K562 (cell line): ENCODE measurements around the gene ZNF418. TPM values are rescaled to one million over a fixed set of nuclear protein-coding genes. Genes with fewer than 3 reads are reported as not detected.
"Not testable (repeated sequence)": the region's sequence is repeated elsewhere in the genome, so short reads cannot be mapped to it uniquely, and the experiment has no call there.

Experiments used
- ATF1 ChIP-seq, 2 experiments: fragments of 450-650 bp in 1 of 2; IDR thresholded peaks; 2 replicates each; pipeline ENCODE4 v1.6.1; 2016; ENCODE audit warnings: missing compliant biosample characterization in 1 of 2, missing genetic modification characterization in 1 of 2
- CREM ChIP-seq: IDR thresholded peaks from 2 replicates; pipeline ENCODE4 v1.6.1; 2014; ENCODE audit warnings: antibody characterized with exemption, low read depth
- ESRRA ChIP-seq: fragments of 450-650 bp; IDR thresholded peaks from 2 replicates; pipeline ENCODE4 v1.6.1; 2014; ENCODE audit warnings: low read depth, mild to moderate bottlenecking, moderate library complexity, borderline replicate concordance
- KDM1A ChIP-seq, 2 experiments: fragments of 450-650 bp; IDR thresholded peaks; 2 replicates each; pipeline ENCODE4 v1.6.1; 2016; ENCODE audit warnings: mild to moderate bottlenecking in 2 of 2
- KLF13 ChIP-seq: fragments of 450-650 bp; IDR thresholded peaks from 2 replicates; pipeline ENCODE4 v1.6.1; 2016; ENCODE audit warnings: missing genetic modification characterization, low read depth, mild to moderate bottlenecking, missing compliant biosample characterization, moderate library complexity, borderline replicate concordance
- NFYB ChIP-seq: IDR thresholded peaks from 2 replicates; pipeline ENCODE4 v1.6.1; 2011; ENCODE audit warnings: mild to moderate bottlenecking, moderate library complexity; ENCODE audit not compliant: insufficient read length; ENCODE audit errors: extremely low read depth
- RAD21 ChIP-seq, 2 experiments: fragments of 250-450 bp in 1 of 2; fragments of 450-650 bp in 1 of 2; sonication (Bioruptor Pico) in 1 of 2; formaldehyde crosslinking in 1 of 2; IDR thresholded peaks in 1 of 2; conservative IDR thresholded peaks in 1 of 2; 2 replicates each; pipeline versions ENCODE4 v1.4.0 to v1.8.0; 2020 to 2022; ENCODE audit warnings: mild to moderate bottlenecking in 2 of 2, moderate library complexity in 1 of 2
- SUPT5H ChIP-seq: fragments of 450-650 bp; IDR thresholded peaks from 2 replicates; pipeline ENCODE4 v1.6.1; 2016
- TAF1 ChIP-seq: IDR thresholded peaks from 2 replicates; pipeline ENCODE4 v1.6.1; 2011; ENCODE audit warnings: mild to moderate bottlenecking, low read length, moderate library complexity; ENCODE audit not compliant: insufficient read depth, control insufficient read depth, severe bottlenecking; ENCODE audit errors: extremely low read depth
- polyA plus RNA-seq, 8 experiments: library from polyadenylated mRNA; depleted of rRNA in 4 of 8; stranded (reverse) in 5 of 8; unstranded in 3 of 8; fragments of >200 nt; fragmentation: Nextera tagmentation in 2 of 8; fragmentation: Illumina TruSeq in 1 of 8; extraction: Ambion mirVana in 2 of 8; extraction: Trizol in 1 of 8; gene quantifications; 2 replicates each; pipeline versions ENCODE4 v1.2.1 to v1.2.3, GENCODE V29; 2011 to 2014; ENCODE audit warnings: inconsistent platforms in 1 of 8, missing spikeins in 1 of 8
- total RNA-seq, 7 experiments: library from RNA; depleted of rRNA in 6 of 7; stranded (reverse); fragments of >200 nt in 6 of 7; fragmentation: Illumina TruSeq in 2 of 7; extraction: Trizol in 2 of 7; gene quantifications; 2 replicates each; pipeline versions ENCODE4 v1.2.1 to v1.2.3, GENCODE V29; 2011 to 2021; ENCODE audit warnings: low replicate concordance in 1 of 7
- TF ChIP-seq, protein P1 (sequence below): IDR thresholded peaks from 2 replicates; pipeline ENCODE4 v1.6.1; 2011; ENCODE audit warnings: borderline replicate concordance, low read depth, mild to moderate bottlenecking, moderate library complexity, low read length; ENCODE audit not compliant: insufficient read depth, poor library complexity, severe bottlenecking
- TF ChIP-seq, protein P2 (sequence below), 3 experiments: fragments of 200-800 bp in 1 of 3; fragments of 250-450 bp in 1 of 3; fragments of 450-650 bp in 1 of 3; sonication (Bioruptor Pico) in 1 of 3; sonication (Bioruptor generic) in 1 of 3; formaldehyde crosslinking in 1 of 3; IDR thresholded peaks; 2 replicates each; pipeline versions ENCODE4 v1.6.1 to v1.8.0; 2016 to 2022; ENCODE audit warnings: mild to moderate bottlenecking in 2 of 3, missing genetic modification characterization in 2 of 3, missing compliant biosample characterization in 1 of 3, moderate library complexity in 1 of 3

Gene ZNF418
- total and polyA plus RNA-seq, 9 of the 15 experiments (the other 6 are each of a cell fraction or from before 2014, with no cell fraction given): 0.11 to 0.70 (median 0.32) TPM

DNA sequence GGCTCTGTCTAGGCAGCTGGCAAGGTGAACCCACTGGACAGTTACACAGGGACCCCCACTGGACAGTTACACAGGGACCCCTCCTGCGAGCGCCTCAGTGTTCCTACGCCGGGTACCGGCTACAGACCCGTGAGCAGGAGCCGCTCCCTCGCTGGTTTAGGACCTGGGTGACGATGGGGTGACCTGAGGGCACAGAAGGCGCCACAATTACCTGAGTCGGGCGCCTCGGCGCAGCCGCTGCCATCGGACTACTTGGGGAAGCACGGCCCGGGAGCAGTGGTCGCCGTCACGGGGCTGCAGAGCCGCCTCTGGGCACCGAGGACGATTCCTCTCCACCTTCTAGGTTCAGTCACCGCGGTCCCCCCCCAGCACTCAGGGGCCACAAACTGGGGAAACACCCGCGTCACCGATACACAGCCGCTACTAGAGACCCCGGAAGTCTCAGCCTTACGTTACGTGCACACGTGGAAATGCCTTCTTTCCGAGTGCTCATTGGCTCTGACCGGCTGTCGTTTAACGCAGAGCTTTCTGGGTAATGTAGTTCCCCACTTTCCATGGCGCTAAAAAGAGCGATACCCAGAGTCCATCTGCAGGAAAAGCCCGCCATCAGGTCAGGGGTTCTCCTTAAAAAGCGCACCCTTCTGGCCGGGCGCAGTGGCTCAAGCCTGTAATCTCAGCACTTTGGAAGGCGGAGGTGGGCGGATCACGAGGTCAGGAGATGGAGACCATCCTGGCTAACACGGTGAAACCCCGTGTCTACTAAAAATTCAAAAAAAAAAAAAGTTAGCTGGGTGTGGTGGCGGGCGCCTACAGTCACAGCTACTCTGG lies 18.8 kb downstream of the ZNF418 start, which contains the start of gene ZNF417 (continued):
- TF ChIP-seq RAD21 (CRISPR knock-in tag; conservative IDR thresholded peaks at IDR 0.05 in 1 of 2, IDR thresholded peaks at IDR 0.05 in 1 of 2): peak; percentile 11 to 55; a peak in 2 of 4 replicates
- peak; percentile 94 for TF ChIP-seq CREM
- peak; percentile 54 for TF ChIP-seq SUPT5H
- TF ChIP-seq, protein P1, sequence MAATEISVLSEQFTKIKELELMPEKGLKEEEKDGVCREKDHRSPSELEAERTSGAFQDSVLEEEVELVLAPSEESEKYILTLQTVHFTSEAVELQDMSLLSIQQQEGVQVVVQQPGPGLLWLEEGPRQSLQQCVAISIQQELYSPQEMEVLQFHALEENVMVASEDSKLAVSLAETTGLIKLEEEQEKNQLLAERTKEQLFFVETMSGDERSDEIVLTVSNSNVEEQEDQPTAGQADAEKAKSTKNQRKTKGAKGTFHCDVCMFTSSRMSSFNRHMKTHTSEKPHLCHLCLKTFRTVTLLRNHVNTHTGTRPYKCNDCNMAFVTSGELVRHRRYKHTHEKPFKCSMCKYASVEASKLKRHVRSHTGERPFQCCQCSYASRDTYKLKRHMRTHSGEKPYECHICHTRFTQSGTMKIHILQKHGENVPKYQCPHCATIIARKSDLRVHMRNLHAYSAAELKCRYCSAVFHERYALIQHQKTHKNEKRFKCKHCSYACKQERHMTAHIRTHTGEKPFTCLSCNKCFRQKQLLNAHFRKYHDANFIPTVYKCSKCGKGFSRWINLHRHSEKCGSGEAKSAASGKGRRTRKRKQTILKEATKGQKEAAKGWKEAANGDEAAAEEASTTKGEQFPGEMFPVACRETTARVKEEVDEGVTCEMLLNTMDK: peak; percentile 89
- peak; percentile 84 to 85; a peak in 3 of 4 replicates for TF ChIP-seq KDM1A (IDR thresholded peaks at IDR 0.05)
- TF ChIP-seq ATF1 (CRISPR knock-in tag; IDR thresholded peaks at IDR 0.05): not testable (repeated sequence)
- TF ChIP-seq ATF1 (tag; IDR thresholded peaks at IDR 0.05): peak; percentile 93
- peak; percentile 48 for TF ChIP-seq TAF1
- TF ChIP-seq ESRRA: peak; percentile 50; the same call in 1 of the 2 replicates
- TF ChIP-seq, protein P2, sequence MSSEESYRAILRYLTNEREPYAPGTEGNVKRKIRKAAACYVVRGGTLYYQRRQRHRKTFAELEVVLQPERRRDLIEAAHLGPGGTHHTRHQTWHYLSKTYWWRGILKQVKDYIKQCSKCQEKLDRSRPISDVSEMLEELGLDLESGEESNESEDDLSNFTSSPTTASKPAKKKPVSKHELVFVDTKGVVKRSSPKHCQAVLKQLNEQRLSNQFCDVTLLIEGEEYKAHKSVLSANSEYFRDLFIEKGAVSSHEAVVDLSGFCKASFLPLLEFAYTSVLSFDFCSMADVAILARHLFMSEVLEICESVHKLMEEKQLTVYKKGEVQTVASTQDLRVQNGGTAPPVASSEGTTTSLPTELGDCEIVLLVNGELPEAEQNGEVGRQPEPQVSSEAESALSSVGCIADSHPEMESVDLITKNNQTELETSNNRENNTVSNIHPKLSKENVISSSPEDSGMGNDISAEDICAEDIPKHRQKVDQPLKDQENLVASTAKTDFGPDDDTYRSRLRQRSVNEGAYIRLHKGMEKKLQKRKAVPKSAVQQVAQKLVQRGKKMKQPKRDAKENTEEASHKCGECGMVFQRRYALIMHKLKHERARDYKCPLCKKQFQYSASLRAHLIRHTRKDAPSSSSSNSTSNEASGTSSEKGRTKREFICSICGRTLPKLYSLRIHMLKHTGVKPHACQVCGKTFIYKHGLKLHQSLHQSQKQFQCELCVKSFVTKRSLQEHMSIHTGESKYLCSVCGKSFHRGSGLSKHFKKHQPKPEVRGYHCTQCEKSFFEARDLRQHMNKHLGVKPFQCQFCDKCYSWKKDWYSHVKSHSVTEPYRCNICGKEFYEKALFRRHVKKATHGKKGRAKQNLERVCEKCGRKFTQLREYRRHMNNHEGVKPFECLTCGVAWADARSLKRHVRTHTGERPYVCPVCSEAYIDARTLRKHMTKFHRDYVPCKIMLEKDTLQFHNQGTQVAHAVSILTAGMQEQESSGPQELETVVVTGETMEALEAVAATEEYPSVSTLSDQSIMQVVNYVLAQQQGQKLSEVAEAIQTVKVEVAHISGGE (CRISPR knock-in tag; IDR thresholded peaks at IDR 0.05): peak in 1 of 3 experiments; percentile 36; a peak in 1 of 6 replicates
- TF ChIP-seq KLF13: peak; percentile 68; the same call in 1 of the 2 replicates
- peak; percentile 32 for TF ChIP-seq NFYB
